Measurements from ENCODE around the gene PIGR.

PIGR gene

DNA sequence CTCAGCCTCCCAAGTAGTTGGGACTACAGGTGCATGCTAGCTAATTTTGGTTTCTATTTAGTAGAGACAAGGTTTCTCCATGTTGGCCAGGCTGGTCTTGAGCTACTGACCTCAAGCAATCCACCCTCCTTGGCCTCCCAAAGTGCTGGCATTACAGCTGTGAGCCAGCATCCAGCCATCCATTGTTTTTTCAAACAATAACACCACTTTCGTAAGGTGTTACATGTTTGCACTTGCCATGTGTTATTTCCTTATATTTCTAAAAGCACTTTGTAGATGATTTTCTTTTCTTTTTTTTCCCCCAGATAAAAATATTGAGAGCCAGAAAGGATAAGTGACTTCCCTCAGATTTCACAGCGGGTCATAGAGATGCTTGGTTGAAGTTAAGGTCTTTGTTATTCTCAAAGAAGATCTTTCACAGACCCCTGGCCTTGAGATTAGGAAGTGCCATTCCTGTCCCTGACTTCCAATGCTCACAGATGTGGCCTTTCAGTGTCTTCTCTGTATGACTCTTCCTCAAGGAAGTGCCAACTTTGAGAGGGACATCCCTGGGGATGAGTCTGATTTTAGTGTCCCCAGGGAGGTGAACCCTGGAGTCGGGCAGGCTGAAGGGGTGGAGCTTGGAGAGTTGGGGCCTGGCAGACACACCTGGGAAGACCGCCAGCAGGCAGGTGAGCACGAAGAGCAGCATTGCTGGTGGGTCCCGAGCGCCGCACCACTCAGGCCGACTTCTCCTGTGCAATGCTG is 6.3 kb downstream of the PIGR start:
- no peaks in the 10 kb centered on the region for H3K9me3 ChIP-seq
- no peaks in the 10 kb centered on the region for H3K36me3 ChIP-seq
- DNase-seq: no peak
- H3K27ac ChIP-seq: no peak overlapping the region
- intact Hi-C loops (cut with DNase I; ENCODE audit: low total_unique reads): no loop called here
- no peaks in the 10 kb centered on the region for H3K4me1 ChIP-seq
- H3K4me3 ChIP-seq: no peak overlapping the region
- TF ChIP-seq, protein P1, sequence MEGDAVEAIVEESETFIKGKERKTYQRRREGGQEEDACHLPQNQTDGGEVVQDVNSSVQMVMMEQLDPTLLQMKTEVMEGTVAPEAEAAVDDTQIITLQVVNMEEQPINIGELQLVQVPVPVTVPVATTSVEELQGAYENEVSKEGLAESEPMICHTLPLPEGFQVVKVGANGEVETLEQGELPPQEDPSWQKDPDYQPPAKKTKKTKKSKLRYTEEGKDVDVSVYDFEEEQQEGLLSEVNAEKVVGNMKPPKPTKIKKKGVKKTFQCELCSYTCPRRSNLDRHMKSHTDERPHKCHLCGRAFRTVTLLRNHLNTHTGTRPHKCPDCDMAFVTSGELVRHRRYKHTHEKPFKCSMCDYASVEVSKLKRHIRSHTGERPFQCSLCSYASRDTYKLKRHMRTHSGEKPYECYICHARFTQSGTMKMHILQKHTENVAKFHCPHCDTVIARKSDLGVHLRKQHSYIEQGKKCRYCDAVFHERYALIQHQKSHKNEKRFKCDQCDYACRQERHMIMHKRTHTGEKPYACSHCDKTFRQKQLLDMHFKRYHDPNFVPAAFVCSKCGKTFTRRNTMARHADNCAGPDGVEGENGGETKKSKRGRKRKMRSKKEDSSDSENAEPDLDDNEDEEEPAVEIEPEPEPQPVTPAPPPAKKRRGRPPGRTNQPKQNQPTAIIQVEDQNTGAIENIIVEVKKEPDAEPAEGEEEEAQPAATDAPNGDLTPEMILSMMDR (IDR thresholded peaks at IDR 0.05): no peak
- H3K27me3 ChIP-seq: peaks cover 0 to 5% of the 10 kb centered on the region in 2 donors

GRCh38 chr1:206939131-206939530 is 7.1 kb downstream of the PIGR start:
- Histone ChIP-seq H3K9me3 (no peaks in the 10 kb centered on the region), H3K27ac (no peak overlapping the region), H3K36me3 (no peaks in the 10 kb centered on the region), H3K4me3 (no peak overlapping the region), H3K27me3 (peaks cover 0 to 3% of the 10 kb centered on the region in 2 donors), H3K4me1 (no peaks in the 10 kb centered on the region)
- TF ChIP-seq, protein P1 (IDR thresholded peaks at IDR 0.05): no peak
- DNase-seq: no peak
- intact Hi-C loops (cut with DNase I; ENCODE audit: low total_unique reads): no loop called here

DNA sequence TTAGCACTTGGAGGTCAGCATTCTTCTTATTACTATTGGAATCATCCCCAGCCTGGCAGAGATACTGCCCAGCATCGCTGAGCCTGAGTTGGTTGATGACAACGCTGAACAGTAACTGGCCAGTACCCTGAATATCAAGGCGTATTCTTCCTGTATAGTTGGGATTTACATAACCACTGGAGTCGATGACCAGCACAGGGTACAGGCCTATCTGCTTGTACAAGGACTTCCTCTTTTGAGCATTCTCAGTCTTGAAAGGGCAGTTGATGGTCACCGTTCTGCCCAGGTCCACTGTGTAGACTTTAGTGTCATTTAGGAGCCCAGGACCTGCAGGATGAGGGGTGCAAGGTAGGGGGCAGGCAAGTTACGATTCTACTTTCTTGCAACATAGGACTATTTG is 8.8 kb downstream of the PIGR start:
- no peaks in the 10 kb centered on the region for H3K4me1 ChIP-seq
- no peaks in the 10 kb centered on the region for H3K9me3 ChIP-seq
- TF ChIP-seq, protein P1 (IDR thresholded peaks at IDR 0.05): no peak
- no peaks in the 10 kb centered on the region for H3K27me3 ChIP-seq
- H3K36me3 ChIP-seq: no peaks in the 10 kb centered on the region
- no peak overlapping the region for H3K27ac ChIP-seq
- DNase-seq: no peak
- no peak overlapping the region for H3K4me3 ChIP-seq
- intact Hi-C loops (cut with DNase I; ENCODE audit: low total_unique reads): no loop called here

DNA sequence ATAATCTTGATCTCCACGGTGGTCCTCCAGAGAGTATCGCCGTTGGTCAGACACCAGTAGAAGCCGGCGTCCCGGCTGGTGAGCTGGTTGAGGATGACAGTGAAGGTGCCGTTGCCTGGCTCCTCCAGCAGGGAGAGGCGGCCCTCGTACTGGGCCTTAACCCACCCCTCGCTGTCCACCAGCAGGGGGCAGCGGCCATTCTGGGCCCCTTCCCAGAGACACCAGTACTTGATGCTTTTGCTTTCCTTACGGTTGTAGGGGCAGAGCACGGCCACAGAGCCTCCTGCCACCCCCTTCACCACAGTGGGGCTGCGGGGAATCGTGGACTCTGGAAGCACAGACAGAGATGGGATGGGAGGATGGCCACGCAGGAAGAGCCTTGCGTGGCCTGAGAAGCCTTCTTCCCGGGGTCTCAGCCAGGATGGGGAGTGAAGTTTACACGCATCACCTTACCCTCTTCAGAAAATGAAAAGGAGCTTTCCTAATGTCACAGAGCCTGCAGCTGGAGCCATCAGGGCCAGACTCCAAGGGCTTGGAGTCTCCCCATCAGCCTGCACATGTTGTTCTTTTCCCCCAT is 10.7 kb downstream of the PIGR start:
- no peak for DNase-seq
- Histone ChIP-seq H3K9me3 (no peaks in the 10 kb centered on the region), H3K4me1 (no peaks in the 10 kb centered on the region), H3K4me3 (no peak overlapping the region), H3K27me3 (no peaks in the 10 kb centered on the region), H3K27ac (no peak overlapping the region), H3K36me3 (no peaks in the 10 kb centered on the region)
- intact Hi-C loops (cut with DNase I; ENCODE audit: low total_unique reads): no loop called here
- TF ChIP-seq, protein P1 (IDR thresholded peaks at IDR 0.05): peak; percentile 12 to 20

- no peak for DNase-seq
- no peak overlapping the region for H3K4me3 ChIP-seq
- H3K4me1 ChIP-seq: no peaks in the 10 kb centered on the region
- intact Hi-C loops (cut with DNase I; ENCODE audit: low total_unique reads): no loop called here
- no peaks in the 10 kb centered on the region for H3K36me3 ChIP-seq
- no peaks in the 10 kb centered on the region for H3K27me3 ChIP-seq
- TF ChIP-seq, protein P1 (IDR thresholded peaks at IDR 0.05): no peak
- no peak overlapping the region for H3K27ac ChIP-seq
- H3K9me3 ChIP-seq: no peaks in the 10 kb centered on the region
Measured at GRCh38 chr1:206933333-206933945, 12.8 kb downstream of the PIGR start.

All from tibial artery (tissue), 4 donors.